EH (cell line): ENCODE results near the gene RARS2.
A peak's percentile ranks its signal among the peaks of the same experiment; 100 is the strongest.

Experiments
- DNase-seq: peaks from one replicate; pipeline ENCODE4 v3.0.0-alpha.2; 2015; ENCODE audit warnings: low read depth

Gene RARS2

GRCh38 chr6:87573307-87574024, 16.3 kb downstream of the RARS2 start:
- no peak for DNase-seq

GRCh38 chr6:87572883-87573282, 16.9 kb downstream of the RARS2 start:
- DNase-seq, result no peak

- peak; percentile 54 for DNase-seq
These were observed 17.8 kb downstream of the RARS2 start for GRCh38 chr6:87572021-87572420.

- DNase-seq, result peak; percentile 55
These were observed 28.8 kb downstream of the RARS2 start for GRCh38 chr6:87561017-87561416.

- peak; percentile 40 for DNase-seq
These were observed 31.3 kb downstream of the RARS2 start for GRCh38 chr6:87558446-87558845.

GRCh38 chr6:87555506-87555905, 34.3 kb downstream of the RARS2 start:
- no peak for DNase-seq

- DNase-seq, result no peak
These were observed 36.5 kb downstream of the RARS2 start for GRCh38 chr6:87553159-87553765.

- no peak for DNase-seq
These were observed 38.0 kb downstream of the RARS2 start for GRCh38 chr6:87551799-87552198.

GRCh38 chr6:87544474-87544735, 45.4 kb downstream of the RARS2 start:
- DNase-seq, result no peak

GRCh38 chr6:87543696-87544473, 45.9 kb downstream of the RARS2 start:
- DNase-seq, result no peak

- no peak for DNase-seq
These were observed 48.0 kb downstream of the RARS2 start for GRCh38 chr6:87541744-87542143.

GRCh38 chr6:87541041-87541440, 48.7 kb downstream of the RARS2 start:
- DNase-seq, result no peak

GRCh38 chr6:87540539-87540938, 49.2 kb downstream of the RARS2 start:
- DNase-seq, result no peak

- DNase-seq, result no peak
These were observed 50.2 kb downstream of the RARS2 start for GRCh38 chr6:87539554-87539953.

GRCh38 chr6:87538510-87539260, 51.1 kb downstream of the RARS2 start:
- no peak for DNase-seq

- no peak for DNase-seq
These were observed 55.3 kb downstream of the RARS2 start for GRCh38 chr6:87534377-87535047.

GRCh38 chr6:87529221-87529620, 60.6 kb downstream of the RARS2 start:
- DNase-seq, result no peak

- DNase-seq, result no peak
These were observed 67.1 kb downstream of the RARS2 start for GRCh38 chr6:87522686-87523085.

GRCh38 chr6:87518453-87518852, 71.3 kb downstream of the RARS2 start:
- DNase-seq, result no peak

- DNase-seq, result no peak
These were observed 75.0 kb downstream of the RARS2 start for GRCh38 chr6:87514831-87515230.

GRCh38 chr6:87504441-87504840, 85.3 kb downstream of the RARS2 start:
- peak; percentile 18 for DNase-seq
